Tibial nerve (tissue), 4 donors: ENCODE data around the gene RASGEF1B.
"Not testable (repeated sequence)": the region's sequence is repeated elsewhere in the genome, so short reads cannot be mapped to it uniquely, and the experiment has no call there.

Experiments used
- EP300 ChIP-seq, 2 donors: sonication (generic); formaldehyde crosslinking; IDR thresholded peaks; one replicate each; pipeline ENCODE4 v1.6.1; 2017; ENCODE audit warnings: antibody characterized with exemption in 2 of 2, mild to moderate bottlenecking in 1 of 2
- TF ChIP-seq, protein P1 (sequence below), 5 experiments: fragments of 200-600 bp in 3 of 5; fragments of 450-650 bp in 2 of 5; sonication (generic) in 3 of 5; IDR thresholded peaks; one replicate each; pipeline ENCODE4 v1.5.1; 2016 to 2019; ENCODE audit warnings: antibody characterized with exemption in 5 of 5, mild to moderate bottlenecking in 3 of 5, moderate library complexity in 2 of 5

DNA sequence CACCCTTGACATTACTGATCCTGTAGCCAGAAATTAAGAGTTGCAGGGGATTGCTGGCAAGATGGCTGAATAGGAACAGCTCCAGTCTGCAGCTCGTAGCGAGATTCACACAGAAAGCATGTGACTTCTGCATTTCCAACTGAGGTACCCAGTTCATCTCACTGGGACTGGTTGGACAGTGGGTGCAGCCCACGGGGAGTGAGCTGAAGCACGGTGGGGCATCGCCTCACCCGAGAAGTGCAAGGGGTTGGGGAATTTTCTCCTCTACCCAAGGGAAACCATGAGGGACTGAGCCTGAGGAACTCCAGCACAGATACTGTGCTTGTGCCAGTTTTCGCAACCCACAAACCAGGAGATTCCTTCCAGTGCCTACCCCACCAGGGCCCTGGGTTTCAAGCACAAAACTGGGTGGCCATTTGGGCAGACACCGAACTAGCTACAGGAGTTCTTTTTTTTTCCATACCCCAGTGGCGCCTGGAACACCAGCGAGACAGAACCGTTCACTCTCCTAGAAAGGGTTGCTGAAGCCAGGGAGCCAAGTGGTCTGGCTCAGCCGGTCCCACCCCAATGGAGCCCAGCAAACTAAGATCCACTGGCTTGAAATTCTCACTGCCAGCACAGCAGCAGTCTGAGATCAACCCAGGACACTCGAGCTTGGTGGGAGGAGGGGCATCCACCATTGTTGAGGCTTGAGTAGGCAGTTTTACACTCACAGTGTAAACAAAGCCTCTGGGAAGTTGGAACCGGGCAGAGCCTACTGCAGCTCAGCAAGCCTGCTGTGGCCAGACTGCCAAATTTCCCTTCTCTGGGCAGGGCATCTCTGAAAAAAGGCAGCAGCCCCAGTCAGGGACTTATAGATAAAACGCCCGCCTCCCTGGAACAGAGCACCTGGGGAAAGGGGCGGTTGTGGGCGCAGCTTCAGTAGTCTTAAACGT is 1.9 kb upstream of the RASGEF1B start:
- TF ChIP-seq, protein P1, sequence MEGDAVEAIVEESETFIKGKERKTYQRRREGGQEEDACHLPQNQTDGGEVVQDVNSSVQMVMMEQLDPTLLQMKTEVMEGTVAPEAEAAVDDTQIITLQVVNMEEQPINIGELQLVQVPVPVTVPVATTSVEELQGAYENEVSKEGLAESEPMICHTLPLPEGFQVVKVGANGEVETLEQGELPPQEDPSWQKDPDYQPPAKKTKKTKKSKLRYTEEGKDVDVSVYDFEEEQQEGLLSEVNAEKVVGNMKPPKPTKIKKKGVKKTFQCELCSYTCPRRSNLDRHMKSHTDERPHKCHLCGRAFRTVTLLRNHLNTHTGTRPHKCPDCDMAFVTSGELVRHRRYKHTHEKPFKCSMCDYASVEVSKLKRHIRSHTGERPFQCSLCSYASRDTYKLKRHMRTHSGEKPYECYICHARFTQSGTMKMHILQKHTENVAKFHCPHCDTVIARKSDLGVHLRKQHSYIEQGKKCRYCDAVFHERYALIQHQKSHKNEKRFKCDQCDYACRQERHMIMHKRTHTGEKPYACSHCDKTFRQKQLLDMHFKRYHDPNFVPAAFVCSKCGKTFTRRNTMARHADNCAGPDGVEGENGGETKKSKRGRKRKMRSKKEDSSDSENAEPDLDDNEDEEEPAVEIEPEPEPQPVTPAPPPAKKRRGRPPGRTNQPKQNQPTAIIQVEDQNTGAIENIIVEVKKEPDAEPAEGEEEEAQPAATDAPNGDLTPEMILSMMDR (IDR thresholded peaks at IDR 0.05): not testable (repeated sequence)
- not testable (repeated sequence) for TF ChIP-seq EP300 (IDR thresholded peaks at IDR 0.05)
